ENCODE results near the gene LYZL4. TPM values are rescaled to one million over a fixed set of nuclear protein-coding genes. Genes with fewer than 3 reads are reported as not detected.

Gene LYZL4
- total RNA-seq: not detected

GRCh38 chr3:42410370-42411131 lies at the start of gene LYZL4:
Gene LYZL4, minus strand, starts transcription at chr3:42410610. Its CDS starts 3,359 bp downstream, at chr3:42407251.
- no peak for TF ChIP-seq POLR2A (IDR thresholded peaks at IDR 0.05)
- TF ChIP-seq CTCF (IDR thresholded peaks at IDR 0.05): no peak
- 53 to 59% methylated on average over 5 of the region's 5 CpGs for WGBS, 2 donors
- DNase-seq: no peak

GRCh38 chr3:42459151-42459550 lies 48.7 kb upstream of the LYZL4 start:
- Histone ChIP-seq H3K9me3 (peaks cover 0 to 4% (median 0%) of the 10 kb centered on the region in 3 donors), H3K4me1 (no peaks in the 10 kb centered on the region), H3K27me3 (no peaks in the 10 kb centered on the region), H3K27ac (no peak overlapping the region), H3K36me3 (no peaks in the 10 kb centered on the region), H3K4me3 (no peak overlapping the region)
- intact Hi-C loops (cut with DNase I): no loop called here
- no peak for DNase-seq
- TF ChIP-seq CTCF (IDR thresholded peaks at IDR 0.05): no peak
- TF ChIP-seq POLR2A (IDR thresholded peaks at IDR 0.05): no peak

More at GRCh38 chr3:42410370-42411131, at the start of gene LYZL4:
- intact Hi-C loops (cut with DNase I): no loop called here
- Histone ChIP-seq H3K4me3 (no peak within 1 kb of the TSS), H3K4me1 (no peaks in the 10 kb centered on the region), H3K9me3 (no peaks in the 10 kb centered on the region), H3K27ac (no peak within 1 kb of the TSS), H3K36me3 (no peaks in the 10 kb centered on the region), H3K27me3 (peaks cover 0 to 23% (median 0%) of the 10 kb centered on the region in 4 donors)

GRCh38 chr3:42456211-42456610 lies 45.8 kb upstream of the LYZL4 start:
- H3K9me3 ChIP-seq: peaks cover 0 to 6% (median 0%) of the 10 kb centered on the region in 3 donors
- peaks cover 0 to 10% (median 6%) of the 10 kb centered on the region in 3 donors for H3K4me1 ChIP-seq
- no peak overlapping the region for H3K27ac ChIP-seq
- H3K4me3 ChIP-seq: no peak overlapping the region
- no peaks in the 10 kb centered on the region for H3K27me3 ChIP-seq
- intact Hi-C loops (cut with DNase I): no loop called here
- DNase-seq: no peak
- no peak for TF ChIP-seq CTCF (IDR thresholded peaks at IDR 0.05)
- no peak for TF ChIP-seq POLR2A (IDR thresholded peaks at IDR 0.05)
- H3K36me3 ChIP-seq: no peaks in the 10 kb centered on the region

GRCh38 chr3:42451546-42452230 lies 41.3 kb upstream of the LYZL4 start:
- Histone ChIP-seq H3K27ac (peak overlapping the region in 2 of 4 donors; percentile 27 to 30), H3K4me3 (no peak overlapping the region), H3K9me3 (peaks cover 0 to 6% (median 0%) of the 10 kb centered on the region in 3 donors), H3K36me3 (no peaks in the 10 kb centered on the region), H3K4me1 (peaks cover 0 to 13% (median 6%) of the 10 kb centered on the region in 3 donors), H3K27me3 (no peaks in the 10 kb centered on the region)
- DNase-seq: no peak
- 17 to 33% methylated on average over 1 to 2 of the region's 2 CpGs for WGBS, 2 donors
- intact Hi-C loops (cut with DNase I): no loop called here
- TF ChIP-seq CTCF (IDR thresholded peaks at IDR 0.05) (no peak), POLR2A (IDR thresholded peaks at IDR 0.05) (no peak)

- no peaks in the 10 kb centered on the region for H3K36me3 ChIP-seq
- H3K27ac ChIP-seq: no peak overlapping the region
- H3K27me3 ChIP-seq: no peaks in the 10 kb centered on the region
- H3K9me3 ChIP-seq: peaks cover 0 to 6% (median 0%) of the 10 kb centered on the region in 3 donors
- intact Hi-C loops (cut with DNase I): no loop called here
- no peak for DNase-seq
- no peak overlapping the region for H3K4me3 ChIP-seq
- peaks cover 0 to 13% (median 6%) of the 10 kb centered on the region in 3 donors for H3K4me1 ChIP-seq
- 23 to 50% methylated on average over 2 of the region's 2 CpGs for WGBS, 2 donors
- no peak for TF ChIP-seq CTCF (IDR thresholded peaks at IDR 0.05)
- TF ChIP-seq POLR2A (IDR thresholded peaks at IDR 0.05): no peak
These were observed 40.7 kb upstream of the LYZL4 start for GRCh38 chr3:42451116-42451515.
